BE2C (cell line): ENCODE data around the gene FAXDC2.

Experiments
- DNase-seq: peaks from one replicate; pipeline ENCODE4 v3.0.0-alpha.2; 2020
- H3K27me3 ChIP-seq: fragments of 250-450 bp; sonication (Bioruptor Pico); 2 replicates; pipeline ENCODE4 v1.5.1; 2020; ENCODE audit warnings: mild to moderate bottlenecking
- H3K36me3 ChIP-seq: fragments of 250-450 bp; sonication (Bioruptor Pico); 2 replicates; pipeline ENCODE4 v1.5.1; 2020; ENCODE audit warnings: mild to moderate bottlenecking
- H3K4me1 ChIP-seq: fragments of 250-450 bp; sonication (Bioruptor Pico); 2 replicates; pipeline ENCODE4 v1.5.1; 2020
- H3K4me3 ChIP-seq: 2 replicates; pipeline ENCODE4 v1.5.1; 2011; ENCODE audit warnings: low read depth, low read length
- H3K9me3 ChIP-seq: fragments of 250-450 bp; sonication (Bioruptor Pico); 2 replicates; pipeline ENCODE4 v1.5.1; 2020
- TF ChIP-seq, protein P1 (sequence below): IDR thresholded peaks from 2 replicates; pipeline ENCODE4 v1.5.1; 2012; ENCODE audit warnings: mild to moderate bottlenecking, low read depth, low read length

The FAXDC2 gene

DNA sequence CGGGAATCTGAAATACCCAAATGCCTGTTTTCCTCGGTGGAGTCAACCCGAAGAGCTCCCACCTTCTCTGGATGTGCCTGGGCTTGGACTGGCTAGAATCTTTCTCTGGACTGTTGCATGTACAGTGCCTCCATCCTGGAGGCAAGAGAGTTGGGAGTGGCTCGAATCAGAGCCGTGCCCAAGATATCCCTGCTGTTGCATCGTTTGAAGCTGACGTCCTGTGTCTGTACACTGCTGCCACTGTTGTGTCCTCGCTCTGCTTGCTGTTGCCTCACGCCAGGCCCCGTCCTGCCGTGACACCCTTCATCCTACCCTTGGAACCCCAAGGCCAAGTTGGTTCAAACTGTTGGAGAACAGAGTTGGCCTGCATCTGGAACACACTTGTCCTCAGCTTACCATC is 35.4 kb downstream of the FAXDC2 start:
- peaks cover 94% of the 10 kb centered on the region for H3K36me3 ChIP-seq

DNA sequence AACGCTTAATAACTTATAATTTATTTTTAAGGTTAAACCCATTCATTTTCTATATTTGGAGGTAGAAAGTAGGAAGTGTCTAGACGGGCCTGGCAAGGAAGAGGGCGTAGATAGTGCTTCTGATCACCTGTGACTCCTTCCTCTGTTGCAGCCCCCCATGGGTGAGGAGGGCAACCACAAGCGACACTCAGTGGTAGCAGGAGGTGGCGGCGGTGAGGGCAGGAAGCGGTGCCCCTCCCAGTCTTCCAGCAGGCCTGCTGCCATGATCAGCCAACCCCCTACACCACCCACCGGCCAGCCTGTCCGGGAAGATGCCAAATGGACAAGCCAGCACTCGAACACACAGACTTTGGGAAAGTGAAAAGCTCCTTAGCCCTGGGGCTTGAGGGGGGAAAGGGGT is 36.7 kb downstream of the FAXDC2 start:
- TF ChIP-seq, protein P1, sequence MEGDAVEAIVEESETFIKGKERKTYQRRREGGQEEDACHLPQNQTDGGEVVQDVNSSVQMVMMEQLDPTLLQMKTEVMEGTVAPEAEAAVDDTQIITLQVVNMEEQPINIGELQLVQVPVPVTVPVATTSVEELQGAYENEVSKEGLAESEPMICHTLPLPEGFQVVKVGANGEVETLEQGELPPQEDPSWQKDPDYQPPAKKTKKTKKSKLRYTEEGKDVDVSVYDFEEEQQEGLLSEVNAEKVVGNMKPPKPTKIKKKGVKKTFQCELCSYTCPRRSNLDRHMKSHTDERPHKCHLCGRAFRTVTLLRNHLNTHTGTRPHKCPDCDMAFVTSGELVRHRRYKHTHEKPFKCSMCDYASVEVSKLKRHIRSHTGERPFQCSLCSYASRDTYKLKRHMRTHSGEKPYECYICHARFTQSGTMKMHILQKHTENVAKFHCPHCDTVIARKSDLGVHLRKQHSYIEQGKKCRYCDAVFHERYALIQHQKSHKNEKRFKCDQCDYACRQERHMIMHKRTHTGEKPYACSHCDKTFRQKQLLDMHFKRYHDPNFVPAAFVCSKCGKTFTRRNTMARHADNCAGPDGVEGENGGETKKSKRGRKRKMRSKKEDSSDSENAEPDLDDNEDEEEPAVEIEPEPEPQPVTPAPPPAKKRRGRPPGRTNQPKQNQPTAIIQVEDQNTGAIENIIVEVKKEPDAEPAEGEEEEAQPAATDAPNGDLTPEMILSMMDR, result no peak
- no peak overlapping the region for H3K4me3 ChIP-seq
- H3K36me3 ChIP-seq, result peaks cover 91% of the 10 kb centered on the region
- no peaks in the 10 kb centered on the region for H3K27me3 ChIP-seq
- peaks cover 8% of the 10 kb centered on the region; the same call in 1 of the 2 replicates for H3K4me1 ChIP-seq
- DNase-seq, result no peak
- no peaks in the 10 kb centered on the region for H3K9me3 ChIP-seq

More for the DNA sequence above, 35.4 kb downstream of the FAXDC2 start:
- H3K9me3 ChIP-seq, result no peaks in the 10 kb centered on the region
- TF ChIP-seq, protein P1, result no peak
- H3K4me1 ChIP-seq, result peaks cover 8% of the 10 kb centered on the region; the same call in 1 of the 2 replicates
- no peak overlapping the region for H3K4me3 ChIP-seq
- H3K27me3 ChIP-seq, result no peaks in the 10 kb centered on the region
- no peak for DNase-seq

DNA sequence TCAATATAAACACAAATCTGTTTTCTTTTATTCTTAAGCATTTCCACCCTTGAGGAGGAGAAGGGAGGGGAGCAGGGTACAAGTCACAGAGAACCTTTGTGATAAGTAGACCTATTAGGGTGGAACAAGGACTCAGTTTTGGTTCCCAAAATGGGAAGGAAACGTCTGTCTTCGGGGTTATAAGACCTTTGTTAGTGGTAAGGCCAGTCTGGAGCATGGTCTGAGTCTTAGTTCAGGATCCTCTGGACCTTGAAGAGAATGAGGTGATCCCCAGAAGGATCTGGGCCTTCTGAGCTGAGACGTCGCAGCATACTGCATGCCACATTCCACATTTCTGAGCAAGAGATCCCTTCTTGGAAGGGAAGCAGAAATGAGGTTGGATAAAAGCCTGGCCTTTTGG is 37.2 kb downstream of the FAXDC2 start:
- Histone ChIP-seq H3K27me3 (no peaks in the 10 kb centered on the region), H3K36me3 (peaks cover 91% of the 10 kb centered on the region), H3K4me1 (peaks cover 8% of the 10 kb centered on the region; the same call in 1 of the 2 replicates), H3K4me3 (no peak overlapping the region), H3K9me3 (no peaks in the 10 kb centered on the region)
- no peak for DNase-seq
- TF ChIP-seq, protein P1, result no peak

DNA sequence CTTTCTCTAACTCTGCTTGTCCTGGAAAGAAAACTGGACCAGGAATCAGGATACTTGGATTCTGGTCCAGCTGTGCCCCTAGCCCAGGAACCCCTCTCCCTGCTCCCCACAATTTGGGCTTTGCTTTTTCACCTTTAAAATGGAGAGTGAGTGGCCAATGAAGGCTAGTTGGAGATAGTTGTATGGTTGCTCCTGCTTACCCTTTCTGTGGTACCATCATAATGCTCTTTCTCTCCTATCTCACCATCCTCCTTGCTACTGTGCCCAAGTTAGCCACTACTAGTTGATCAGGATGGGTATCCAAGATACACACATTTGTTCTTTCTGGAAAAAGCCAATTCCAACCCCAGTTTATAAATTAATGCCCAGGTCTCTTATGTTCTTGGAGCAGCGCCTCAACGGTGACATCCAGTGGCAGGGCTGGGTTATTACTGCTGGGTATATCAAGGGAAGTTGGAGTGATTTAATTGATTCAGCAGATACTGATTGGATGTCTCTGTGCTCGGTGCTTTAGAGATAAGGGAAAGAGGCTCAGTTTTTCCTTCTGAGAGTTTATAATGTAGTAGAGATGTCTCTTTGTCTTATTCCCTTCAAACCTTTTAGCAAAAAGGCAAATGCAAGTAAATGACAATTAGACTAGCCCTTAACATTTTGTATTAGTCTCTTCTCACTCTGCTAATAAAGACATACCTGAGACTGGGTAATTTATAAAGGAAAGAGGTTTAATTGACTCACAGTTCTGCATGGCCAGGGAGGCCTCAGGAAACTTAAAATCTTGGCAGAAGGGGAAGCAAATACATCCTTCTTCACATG is 38.5 kb downstream of the FAXDC2 start:
- DNase-seq, result peak; percentile 70
- Histone ChIP-seq H3K4me1 (peaks cover 8% of the 10 kb centered on the region; the same call in 1 of the 2 replicates), H3K36me3 (peaks cover 90% of the 10 kb centered on the region), H3K4me3 (no peak overlapping the region), H3K27me3 (no peaks in the 10 kb centered on the region), H3K9me3 (no peaks in the 10 kb centered on the region)
- TF ChIP-seq, protein P1, result peak; percentile 96

DNA sequence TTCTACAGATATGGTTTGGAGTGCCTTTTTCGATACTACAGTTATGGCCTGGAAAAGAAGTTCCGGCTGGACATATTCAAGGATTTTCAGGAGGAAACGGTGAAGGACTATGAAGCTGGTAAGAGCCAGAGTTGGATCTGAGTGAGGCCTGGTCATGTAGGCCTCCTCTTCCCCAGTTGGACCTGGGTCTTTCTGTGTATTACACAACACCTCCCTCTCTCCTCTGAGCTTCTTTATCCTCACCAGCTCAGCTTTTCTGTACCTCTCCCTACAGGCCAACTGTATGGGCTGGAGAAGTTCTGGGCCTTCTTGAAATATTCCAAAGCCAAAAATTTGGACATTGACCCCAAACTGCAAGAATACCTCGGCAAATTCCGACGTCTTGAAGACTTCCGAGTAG is 39.2 kb downstream of the FAXDC2 start:
- Histone ChIP-seq H3K4me1 (peaks cover 8% of the 10 kb centered on the region; the same call in 1 of the 2 replicates), H3K9me3 (no peaks in the 10 kb centered on the region), H3K36me3 (peaks cover 93% of the 10 kb centered on the region), H3K4me3 (no peak overlapping the region), H3K27me3 (no peaks in the 10 kb centered on the region)
- TF ChIP-seq, protein P1, result no peak
- DNase-seq, result no peak

DNA sequence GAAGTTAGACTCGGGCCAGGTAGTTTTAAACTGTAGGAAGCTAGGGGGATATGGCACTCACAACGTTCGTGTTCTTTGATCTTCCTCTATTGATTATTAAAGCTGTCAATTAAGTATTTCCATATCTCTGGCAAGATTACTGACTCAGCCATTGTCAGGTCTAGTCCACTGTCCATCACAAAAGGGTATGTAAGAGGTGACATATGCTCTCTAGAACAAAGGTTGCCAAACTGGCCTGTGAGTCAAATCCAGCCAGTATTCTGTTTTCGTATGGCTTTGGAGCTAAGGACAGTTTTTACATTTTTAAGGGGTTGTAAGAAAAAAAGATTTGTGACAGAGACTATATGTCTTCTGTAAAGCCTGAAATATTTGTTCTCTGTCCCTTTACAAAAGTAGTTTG is 44.2 kb downstream of the FAXDC2 start:
- Histone ChIP-seq H3K27me3 (no peaks in the 10 kb centered on the region), H3K36me3 (peaks cover 96% of the 10 kb centered on the region), H3K4me1 (no peaks in the 10 kb centered on the region), H3K4me3 (no peak overlapping the region), H3K9me3 (no peaks in the 10 kb centered on the region)
- DNase-seq, result no peak
- TF ChIP-seq, protein P1, result no peak
